PC-3 (cell line): ENCODE results near the gene ARHGAP6. TPM values are rescaled to one million over a fixed set of nuclear protein-coding genes. Genes with fewer than 3 reads are reported as not detected.

Source experiments
- ATAC-seq: fragments of 200-7000 bp; cut with Tn5 transposase; 2 replicates; pipeline ENCODE4 v1.9.1; 2020; ENCODE audit warnings: mild to moderate bottlenecking, moderate library complexity
- BruUV-seq: library from RNA; stranded (reverse); fragments of 400-500 nt; replicated peaks from 2 replicates; lab custom pipeline; 2021; lab: Mats Ljungman, UMichigan
- CTCF ChIA-PET: fragments of 300-600 bp; sonication (Branson Sonifier 250); formaldehyde crosslinking; loops from one replicate; lab custom pipeline; 2022; ENCODE audit warnings: antibody characterized with exemption; lab: Charles Lee
- POLR2A ChIA-PET: fragments of 300-600 bp; sonication (Branson Sonifier 250); formaldehyde crosslinking; loops from one replicate; lab custom pipeline; 2022; ENCODE audit warnings: antibody characterized with exemption; ENCODE audit not compliant: unreplicated experiment; lab: Charles Lee
- DNase-seq: peaks from one replicate; pipeline ENCODE4 v3.0.0-alpha.2; 2015
- H2AFZ ChIP-seq: fragments of 300-600 bp; sonication (generic); 2 replicates; pipeline ENCODE4 v1.6.0; 2016; ENCODE audit warnings: antibody characterized with exemption, low read length
- H3F3A ChIP-seq: fragments of 300-600 bp; sonication (generic); one replicate; pipeline ENCODE4 v1.6.0; 2017; ENCODE audit warnings: antibody characterized with exemption, low read length, control low read depth, mild to moderate bottlenecking; ENCODE audit not compliant: unreplicated experiment
- H3K27ac ChIP-seq: fragments of 300-600 bp; sonication (generic); 2 replicates; pipeline ENCODE4 v1.5.1; 2016; ENCODE audit warnings: mild to moderate bottlenecking, low read length
- H3K27me3 ChIP-seq: fragments of 300-600 bp; sonication (generic); 2 replicates; pipeline ENCODE4 v1.6.1; 2016; ENCODE audit warnings: low read length, mixed read lengths
- H3K36me3 ChIP-seq: fragments of 300-600 bp; sonication (generic); 2 replicates; pipeline ENCODE4 v1.6.1; 2016; ENCODE audit warnings: low read depth, mixed run types, low read length, mixed read lengths
- H3K4me1 ChIP-seq: fragments of 300-600 bp; sonication (generic); 2 replicates; pipeline ENCODE4 v1.5.1; 2016; ENCODE audit warnings: low read length; ENCODE audit not compliant: insufficient read depth
- H3K4me2 ChIP-seq: fragments of 300-600 bp; sonication (generic); 2 replicates; pipeline ENCODE4 v1.6.0; 2016; ENCODE audit warnings: low read length
- H3K4me3 ChIP-seq: fragments of 300-600 bp; sonication (generic); 2 replicates; pipeline ENCODE4 v1.5.1; 2016; ENCODE audit warnings: mild to moderate bottlenecking, low read length, mixed read lengths
- H3K79me2 ChIP-seq: fragments of 300-600 bp; sonication (generic); 2 replicates; pipeline ENCODE4 v1.6.1; 2017; ENCODE audit warnings: low read length, mixed read lengths
- H3K9ac ChIP-seq: fragments of 300-600 bp; sonication (generic); 2 replicates; pipeline ENCODE4 v1.6.0; 2016; ENCODE audit warnings: mild to moderate bottlenecking, low read length
- H3K9me2 ChIP-seq: fragments of 300-600 bp; sonication (generic); replicated peaks from 2 replicates; pipeline ENCODE4 v1.6.1; 2016; ENCODE audit warnings: mixed run types, low read length, mixed read lengths
- H3K9me3 ChIP-seq: fragments of 300-600 bp; sonication (generic); 2 replicates; pipeline ENCODE4 v1.6.1; 2016; ENCODE audit warnings: low read length, mixed read lengths
- H4K20me1 ChIP-seq: fragments of 300-600 bp; sonication (generic); 2 replicates; pipeline ENCODE4 v1.6.1; 2016; ENCODE audit warnings: low read length, mixed read lengths
- EZH2 ChIP-seq: fragments of 300-600 bp; sonication (generic); IDR thresholded peaks from one replicate; pipeline ENCODE4 v1.6.1; 2017; ENCODE audit warnings: antibody characterized with exemption, mild to moderate bottlenecking, low read length; ENCODE audit not compliant: unreplicated experiment
- EZH2phosphoT487 ChIP-seq: fragments of 300-600 bp; sonication (generic); IDR thresholded peaks from 2 replicates; pipeline ENCODE4 v1.6.1; 2018; ENCODE audit warnings: mild to moderate bottlenecking, antibody characterized with exemption, low read length, borderline replicate concordance
- intact Hi-C: fragments of 100-400 bp; cut with micrococcal nuclease; formaldehyde crosslinking; loops from 2 replicates; pipeline ENCODE4 v1.9.0; 2023
- total RNA-seq: library from RNA; depleted of rRNA; stranded (reverse); fragments of >200 nt; gene quantifications from 2 replicates; pipeline ENCODE4 v1.2.3, GENCODE V29; 2014
- TF ChIP-seq, protein P1 (sequence below): fragments of 300-600 bp; sonication (generic); conservative IDR thresholded peaks from 2 replicates; pipeline ENCODE4 v1.5.1; 2017; ENCODE audit warnings: antibody characterized with exemption, low read depth, mild to moderate bottlenecking, low read length

The ARHGAP6 gene
- total RNA-seq, 1 experiment from 2014 or later = 2.8 TPM

DNA sequence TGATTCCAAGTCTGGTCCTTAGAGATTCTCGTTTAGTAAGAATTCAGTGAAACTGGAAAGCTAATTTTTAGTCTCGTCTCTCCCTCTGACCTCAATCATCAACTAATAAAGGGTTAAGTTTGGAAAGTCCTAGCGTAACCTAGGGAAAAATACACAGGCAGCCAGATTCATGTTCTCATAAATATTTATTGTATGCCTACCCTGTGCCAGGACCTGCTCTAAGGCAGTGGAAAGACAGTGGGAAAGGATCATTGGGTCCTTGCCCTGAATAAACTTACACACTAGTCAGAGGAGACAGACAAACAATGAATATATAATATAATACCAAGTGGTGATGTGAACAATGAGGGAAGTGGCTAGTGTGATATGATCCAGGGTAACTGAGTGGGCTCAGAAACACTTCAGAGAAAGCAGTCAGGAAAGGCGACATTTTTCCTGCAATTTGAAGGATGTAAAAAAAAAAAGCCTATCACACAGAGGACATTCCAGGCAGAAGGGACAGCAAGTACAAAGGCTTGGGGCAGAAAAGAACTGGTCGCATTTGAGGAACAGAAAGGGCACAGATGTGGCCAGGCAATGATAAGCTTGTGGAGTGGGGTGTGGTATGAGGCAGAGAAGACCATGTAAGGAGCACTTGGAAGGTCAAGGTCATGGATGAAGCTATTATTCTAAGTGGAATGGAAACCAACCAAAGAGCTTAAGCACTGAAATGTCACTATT is 243.8 kb downstream of the ARHGAP6 start:
- no peak overlapping the region for H3K4me3 ChIP-seq
- no TSS peak for BruUV-seq
- DNase-seq = no peak
- intact Hi-C loops = loop anchor here (10.0 kb wide), 1 partner anchor 77 kb away; no protein-coding TSS in a partner anchor
- no peak for TF ChIP-seq EZH2phosphoT487
- no peak for TF ChIP-seq EZH2
- TF ChIP-seq, protein P1, sequence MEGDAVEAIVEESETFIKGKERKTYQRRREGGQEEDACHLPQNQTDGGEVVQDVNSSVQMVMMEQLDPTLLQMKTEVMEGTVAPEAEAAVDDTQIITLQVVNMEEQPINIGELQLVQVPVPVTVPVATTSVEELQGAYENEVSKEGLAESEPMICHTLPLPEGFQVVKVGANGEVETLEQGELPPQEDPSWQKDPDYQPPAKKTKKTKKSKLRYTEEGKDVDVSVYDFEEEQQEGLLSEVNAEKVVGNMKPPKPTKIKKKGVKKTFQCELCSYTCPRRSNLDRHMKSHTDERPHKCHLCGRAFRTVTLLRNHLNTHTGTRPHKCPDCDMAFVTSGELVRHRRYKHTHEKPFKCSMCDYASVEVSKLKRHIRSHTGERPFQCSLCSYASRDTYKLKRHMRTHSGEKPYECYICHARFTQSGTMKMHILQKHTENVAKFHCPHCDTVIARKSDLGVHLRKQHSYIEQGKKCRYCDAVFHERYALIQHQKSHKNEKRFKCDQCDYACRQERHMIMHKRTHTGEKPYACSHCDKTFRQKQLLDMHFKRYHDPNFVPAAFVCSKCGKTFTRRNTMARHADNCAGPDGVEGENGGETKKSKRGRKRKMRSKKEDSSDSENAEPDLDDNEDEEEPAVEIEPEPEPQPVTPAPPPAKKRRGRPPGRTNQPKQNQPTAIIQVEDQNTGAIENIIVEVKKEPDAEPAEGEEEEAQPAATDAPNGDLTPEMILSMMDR = no peak
- no peaks in the 10 kb centered on the region for H3K79me2 ChIP-seq
- no peak overlapping the region for H3K9ac ChIP-seq
- H4K20me1 ChIP-seq = no peaks in the 10 kb centered on the region
- no peak overlapping the region for H2AFZ ChIP-seq
- no peak overlapping the region for H3K4me2 ChIP-seq
- H3K4me1 ChIP-seq = peaks cover 20% of the 10 kb centered on the region
- H3K9me3 ChIP-seq = no peaks in the 10 kb centered on the region
- no peak overlapping the region for H3K27ac ChIP-seq
- no peak for ATAC-seq
- H3K9me2 ChIP-seq = no peaks in the 10 kb centered on the region
- no peaks in the 10 kb centered on the region for H3F3A ChIP-seq
- ChIA-PET CTCF (no interaction called here), POLR2A (no interaction called here)
- no peaks in the 10 kb centered on the region for H3K27me3 ChIP-seq
- no peaks in the 10 kb centered on the region for H3K36me3 ChIP-seq

DNA sequence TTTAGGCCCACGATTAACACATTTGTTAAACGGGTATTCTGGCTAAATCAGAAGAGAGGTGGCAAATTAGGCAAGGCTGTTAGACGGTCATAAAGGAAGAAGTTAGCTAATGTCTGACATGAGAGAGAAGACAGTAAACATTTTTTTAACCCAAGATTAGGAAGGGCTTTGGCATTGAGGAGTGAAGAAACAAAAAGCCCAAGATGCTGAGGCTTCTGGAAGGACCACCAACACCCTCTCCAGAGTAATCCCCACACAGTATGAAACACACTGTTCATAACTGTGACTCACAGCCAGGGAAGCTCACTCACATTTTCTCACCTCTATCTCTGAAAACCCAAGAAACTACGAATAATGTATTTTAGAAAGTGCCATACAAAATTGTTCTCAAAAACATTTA is 244.9 kb downstream of the ARHGAP6 start:
- no peak overlapping the region for H3K4me3 ChIP-seq
- H3K27me3 ChIP-seq = no peaks in the 10 kb centered on the region
- H3K9me2 ChIP-seq = no peaks in the 10 kb centered on the region
- TF ChIP-seq, protein P1 = no peak
- TF ChIP-seq EZH2phosphoT487 = no peak
- TF ChIP-seq EZH2 = no peak
- H2AFZ ChIP-seq = no peak overlapping the region
- no peak overlapping the region for H3K9ac ChIP-seq
- no TSS peak for BruUV-seq
- DNase-seq = no peak
- intact Hi-C loops = loop anchor here (10.0 kb wide), 1 partner anchor 76 kb away; no protein-coding TSS in a partner anchor
- no peak for ATAC-seq
- no peaks in the 10 kb centered on the region for H4K20me1 ChIP-seq
- H3K4me2 ChIP-seq = no peak overlapping the region
- H3K4me1 ChIP-seq = peaks cover 20% of the 10 kb centered on the region
- H3K27ac ChIP-seq = no peak overlapping the region
- no peaks in the 10 kb centered on the region for H3F3A ChIP-seq
- no peaks in the 10 kb centered on the region for H3K79me2 ChIP-seq
- H3K36me3 ChIP-seq = no peaks in the 10 kb centered on the region
- no peaks in the 10 kb centered on the region for H3K9me3 ChIP-seq
- POLR2A ChIA-PET = no interaction called here
- CTCF ChIA-PET = no interaction called here

DNA sequence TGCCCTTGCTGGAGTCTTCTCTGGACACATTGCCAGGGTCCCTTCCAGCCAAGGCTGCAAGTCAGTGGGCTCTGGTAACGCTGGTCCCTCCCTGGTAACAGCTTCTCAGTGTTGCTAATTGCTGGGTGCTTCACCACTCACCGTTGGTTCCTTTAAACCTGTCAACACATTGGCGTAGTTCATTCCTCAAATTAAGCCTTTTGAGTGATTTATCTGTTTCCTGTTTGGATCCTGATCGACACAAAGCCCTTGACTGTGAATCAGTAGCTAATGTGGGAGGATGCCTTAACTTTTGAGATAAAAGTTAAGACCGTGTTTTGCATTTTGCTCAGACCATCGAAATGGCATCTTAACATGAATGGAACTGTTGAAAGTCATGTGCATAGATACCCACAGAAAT is 246.6 kb downstream of the ARHGAP6 start:
- intact Hi-C loops = no loop called here
- no peaks in the 10 kb centered on the region for H3K79me2 ChIP-seq
- no peaks in the 10 kb centered on the region for H4K20me1 ChIP-seq
- ChIA-PET CTCF (no interaction called here), POLR2A (no interaction called here)
- TF ChIP-seq, protein P1 = no peak
- no peak for TF ChIP-seq EZH2phosphoT487
- no peak for TF ChIP-seq EZH2
- no peaks in the 10 kb centered on the region for H3K27me3 ChIP-seq
- H3K9me2 ChIP-seq = no peaks in the 10 kb centered on the region
- no peaks in the 10 kb centered on the region for H3F3A ChIP-seq
- H3K4me1 ChIP-seq = peaks cover 8% of the 10 kb centered on the region
- H3K4me2 ChIP-seq = no peak overlapping the region
- no peak overlapping the region for H3K27ac ChIP-seq
- no peaks in the 10 kb centered on the region for H3K36me3 ChIP-seq
- no peak for ATAC-seq
- no peak overlapping the region for H2AFZ ChIP-seq
- DNase-seq = no peak
- no peak overlapping the region for H3K4me3 ChIP-seq
- H3K9ac ChIP-seq = no peak overlapping the region
- no peaks in the 10 kb centered on the region for H3K9me3 ChIP-seq
- no TSS peak for BruUV-seq
